ENCODE data around the gene CD300LF.

DNA sequence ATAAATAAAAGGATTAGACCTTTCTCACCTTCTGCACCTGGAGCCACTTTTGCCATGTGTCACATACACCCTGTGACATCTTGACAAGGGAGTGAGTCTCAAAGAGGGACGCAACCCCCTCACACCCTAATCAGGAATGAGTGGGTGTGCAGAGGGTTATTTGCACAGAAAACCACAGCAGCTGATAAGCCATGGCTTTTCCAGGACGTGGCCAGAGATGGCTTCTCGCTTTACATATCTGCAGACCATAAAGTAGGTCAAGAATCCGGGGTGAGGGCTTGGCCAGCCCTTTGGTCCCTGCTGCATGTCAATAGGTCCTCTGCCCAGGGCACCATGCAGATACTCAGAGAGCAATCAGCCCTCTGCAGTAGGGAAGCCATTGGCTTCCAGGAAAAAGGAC is 2.4 kb upstream of the CD300LF start:
- TF ChIP-seq SUZ12 (IDR thresholded peaks at IDR 0.05; ENCODE audit: extremely low read depth, insufficient read depth, insufficient read length) (no peak), ZNF274 (IDR thresholded peaks at IDR 0.05; ENCODE audit: low read depth, low read length) (no peak), YY1 (IDR thresholded peaks at IDR 0.05; ENCODE audit: insufficient read depth, insufficient read length) (no peak)
